GM18498 (cell line): ENCODE measurements around the gene NKAIN2.
"Not testable (repeated sequence)": the region's sequence is repeated elsewhere in the genome, so short reads cannot be mapped to it uniquely, and the experiment has no call there.

ENCODE experiments used
- ATAC-seq: cut with Tn5 transposase; IDR thresholded peaks from one replicate; pipeline ENCODE4 v1.9.1; 2021; ENCODE audit warnings: mild to moderate bottlenecking, moderate library complexity; ENCODE audit not compliant: unreplicated experiment

NKAIN2 gene

DNA sequence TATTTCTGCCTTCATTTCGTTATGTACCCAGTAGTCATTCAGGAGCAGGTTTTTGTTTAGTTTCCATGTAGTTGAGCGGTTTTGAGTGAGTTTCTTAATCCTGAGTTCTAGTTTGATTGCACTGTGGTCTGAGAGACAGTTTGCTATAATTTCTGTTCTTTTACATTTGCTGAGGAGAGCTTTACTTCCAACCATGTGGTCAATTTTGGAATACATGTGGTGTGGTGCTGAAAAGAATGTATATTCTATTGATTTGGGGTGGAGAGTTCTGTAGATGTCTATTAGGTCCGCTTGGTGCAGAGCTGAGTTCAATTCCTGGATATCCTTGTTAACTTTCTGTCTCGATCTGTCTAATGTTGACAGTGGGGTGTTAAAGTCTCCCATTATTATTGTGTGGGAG lies 606.8 kb downstream of the NKAIN2 start:
- not testable (repeated sequence) for ATAC-seq

DNA sequence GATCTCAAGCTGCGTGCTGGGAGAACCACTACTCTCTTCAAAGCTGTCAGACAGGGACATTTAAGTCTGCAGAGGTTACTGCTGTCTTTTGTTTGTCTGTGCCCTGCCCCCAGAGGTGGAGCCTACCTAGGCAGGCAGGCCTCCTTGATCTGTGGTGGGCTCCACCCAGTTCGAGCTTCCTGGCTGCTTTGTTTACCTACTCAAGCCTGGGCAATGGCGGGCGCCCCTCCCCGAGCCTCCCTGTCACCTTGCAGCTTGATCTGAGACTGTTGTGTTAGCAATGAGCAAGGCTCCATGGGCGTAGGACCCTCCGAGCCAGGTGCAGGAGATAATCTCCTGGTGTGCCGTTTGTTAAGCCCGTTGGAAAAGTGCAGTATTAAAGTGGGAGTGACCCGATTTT lies 609.0 kb downstream of the NKAIN2 start:
- ATAC-seq: not testable (repeated sequence)

DNA sequence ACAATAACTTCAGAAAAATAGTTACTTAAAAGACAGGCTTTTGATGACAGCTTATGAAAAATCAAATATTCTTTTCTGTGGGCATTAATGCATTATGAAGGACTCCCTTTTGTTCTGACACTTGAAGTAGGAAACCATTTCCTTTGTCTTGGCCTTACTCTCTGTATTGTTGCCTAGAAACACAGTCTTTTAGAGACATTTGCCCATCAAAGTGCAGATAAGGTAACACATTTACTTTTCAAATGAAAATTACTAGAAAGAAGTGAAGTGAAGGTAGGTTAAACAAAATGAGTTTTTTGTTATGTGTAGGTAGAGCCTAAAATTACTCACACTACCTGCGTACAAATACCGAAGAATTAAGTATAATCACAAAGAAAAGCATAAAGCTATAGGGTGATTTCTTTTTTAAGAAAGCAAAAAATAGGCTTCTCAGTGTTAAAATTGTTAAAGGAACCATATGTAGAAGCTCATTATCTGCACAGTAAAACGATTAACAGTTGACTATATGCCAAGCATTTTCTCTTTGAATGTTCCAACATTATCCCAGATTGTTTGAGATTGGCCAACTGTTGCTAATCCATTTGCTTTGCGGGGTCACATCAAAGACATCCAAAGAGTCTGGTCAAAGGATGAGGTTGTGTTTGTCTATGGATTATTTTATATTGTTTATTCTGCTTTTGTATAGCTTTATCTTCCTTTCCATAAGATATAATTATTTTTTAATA lies 616.6 kb downstream of the NKAIN2 start:
- ATAC-seq: no peak

DNA sequence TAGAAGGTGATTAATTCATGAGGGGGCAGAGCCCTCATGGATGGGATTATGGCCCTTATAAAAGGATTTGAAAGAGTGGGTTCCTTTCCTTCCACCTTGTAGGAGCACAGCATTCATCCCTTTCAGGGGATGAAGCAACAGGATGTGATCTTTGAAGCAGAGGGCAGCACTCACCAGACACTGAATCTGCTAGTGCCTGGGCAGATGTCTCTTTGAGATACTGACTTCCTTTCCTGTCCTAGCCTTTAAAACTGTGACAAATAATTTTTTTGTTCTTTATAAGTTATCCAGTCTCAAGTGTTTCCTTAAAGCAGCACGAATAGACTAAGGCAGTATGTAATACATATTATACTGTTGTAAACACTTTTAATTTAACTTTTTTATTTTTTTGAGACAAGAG lies 620.0 kb downstream of the NKAIN2 start:
- no peak for ATAC-seq

DNA sequence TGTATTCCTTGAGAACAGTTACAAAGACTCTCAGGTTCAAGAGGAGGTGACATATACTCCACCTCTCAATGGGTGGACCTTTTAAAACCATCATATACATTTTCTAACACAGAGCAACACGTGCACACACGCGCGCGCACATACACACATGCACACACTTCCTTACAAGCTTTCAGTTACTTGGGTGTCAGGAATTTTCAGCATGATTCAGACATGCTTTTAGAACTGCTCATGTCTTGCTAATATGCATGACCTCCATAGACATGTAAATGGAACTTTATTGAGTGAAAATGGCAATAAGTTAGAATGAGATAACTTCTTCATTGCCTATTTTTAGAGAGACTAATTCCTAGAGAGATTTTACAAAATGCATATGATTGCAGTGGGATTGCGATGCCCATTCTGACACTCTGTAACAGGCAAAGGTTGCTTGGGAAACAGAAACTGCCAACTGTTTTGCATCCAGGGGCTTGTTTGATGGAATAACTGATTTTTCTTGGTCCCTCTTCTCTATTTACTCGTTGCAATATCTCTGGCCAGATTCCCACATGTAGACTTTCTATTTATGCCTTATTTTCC lies 627.2 kb downstream of the NKAIN2 start:
- no peak for ATAC-seq

DNA sequence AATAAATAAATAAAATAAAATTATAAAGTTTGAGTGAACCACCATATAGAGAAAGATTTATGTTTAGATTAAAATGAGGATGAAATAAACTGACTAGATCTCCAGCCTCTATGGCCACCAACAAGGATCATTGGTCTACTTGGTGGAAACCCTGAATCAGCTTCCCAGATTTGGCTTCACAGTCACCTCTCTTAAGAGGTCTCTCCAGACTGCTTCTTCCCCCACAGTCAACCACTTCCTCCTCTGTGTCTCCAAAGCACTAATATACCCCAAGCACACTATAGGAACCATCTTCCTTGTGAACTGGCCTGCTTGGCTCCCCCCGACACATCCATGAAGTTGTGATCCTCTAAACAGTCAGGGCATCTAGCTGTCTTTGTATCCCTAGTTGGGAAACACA lies 629.0 kb downstream of the NKAIN2 start:
- no peak for ATAC-seq

DNA sequence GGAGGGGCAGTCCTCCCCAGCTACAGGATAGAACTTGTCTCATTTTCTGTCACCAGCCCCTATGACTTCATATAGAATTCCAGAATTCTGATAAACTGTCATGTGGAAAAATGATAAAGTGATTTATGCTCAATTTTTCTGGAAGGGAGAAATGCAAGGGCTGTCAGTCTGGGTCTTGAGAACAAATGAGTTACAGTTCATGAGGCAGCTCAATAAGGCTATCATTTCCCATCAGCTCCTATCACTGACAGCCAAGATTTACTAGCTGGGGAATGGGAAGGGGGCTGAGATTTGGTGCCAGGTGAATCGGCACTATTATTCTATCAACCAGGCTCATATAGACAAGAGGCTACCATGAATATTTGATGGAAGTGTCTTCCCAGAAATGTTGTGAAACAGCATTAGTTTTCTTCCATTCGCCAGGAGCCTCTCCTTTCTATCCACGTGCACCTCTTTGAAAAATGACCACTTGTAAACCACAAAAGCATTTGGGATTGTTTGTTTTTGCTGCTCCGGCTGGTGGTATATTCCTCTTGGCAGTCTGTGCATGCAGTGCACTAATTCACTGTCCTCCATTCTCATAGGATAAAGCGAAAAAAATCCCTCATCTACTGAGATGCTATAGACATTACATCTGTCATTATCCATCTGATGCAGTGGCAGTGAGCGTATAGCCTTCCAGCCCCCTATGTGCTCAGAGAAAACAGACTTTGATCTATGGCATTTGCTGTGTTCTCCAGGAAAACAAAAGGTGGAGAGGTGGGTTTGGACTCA lies 629.9 kb downstream of the NKAIN2 start:
- ATAC-seq: no peak

DNA sequence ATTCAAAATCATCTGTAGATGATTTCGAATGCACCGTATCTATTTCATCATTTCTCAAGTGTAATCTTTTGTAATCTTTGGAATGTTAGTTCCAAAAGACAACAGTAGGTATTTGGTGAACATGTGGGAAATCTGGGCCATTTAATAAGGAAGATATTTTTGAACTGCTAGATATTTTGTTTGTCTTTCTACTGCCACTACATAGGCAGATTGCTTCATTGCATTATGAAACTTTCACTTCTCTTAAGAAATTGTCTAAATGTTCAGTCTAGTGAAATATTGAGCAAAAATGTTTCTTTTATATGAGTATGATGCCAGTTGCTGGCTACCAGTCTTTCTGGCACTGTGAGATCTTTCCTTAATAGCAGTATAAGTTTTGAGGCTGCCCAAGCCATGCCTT lies 630.8 kb downstream of the NKAIN2 start:
- ATAC-seq: no peak

DNA sequence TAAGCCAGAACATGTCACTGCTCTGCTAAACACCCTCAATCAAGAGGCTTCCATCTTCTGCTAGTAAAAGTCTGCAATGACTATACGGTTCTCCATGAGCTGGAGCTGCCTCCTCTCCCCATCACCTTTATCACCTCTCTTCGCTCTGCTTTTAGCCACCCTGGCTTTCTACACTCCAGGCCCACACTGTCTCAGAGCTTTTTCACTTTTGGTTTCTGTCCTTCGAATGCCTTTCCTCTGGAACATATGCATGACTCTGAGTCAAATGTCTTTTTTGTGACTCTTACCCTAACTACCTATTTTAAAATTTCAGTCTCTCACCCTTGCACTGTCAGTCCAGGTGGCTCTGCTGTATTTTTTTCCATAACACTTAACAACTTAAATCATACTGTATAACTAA lies 633.1 kb downstream of the NKAIN2 start:
- ATAC-seq: peak; percentile 54

DNA sequence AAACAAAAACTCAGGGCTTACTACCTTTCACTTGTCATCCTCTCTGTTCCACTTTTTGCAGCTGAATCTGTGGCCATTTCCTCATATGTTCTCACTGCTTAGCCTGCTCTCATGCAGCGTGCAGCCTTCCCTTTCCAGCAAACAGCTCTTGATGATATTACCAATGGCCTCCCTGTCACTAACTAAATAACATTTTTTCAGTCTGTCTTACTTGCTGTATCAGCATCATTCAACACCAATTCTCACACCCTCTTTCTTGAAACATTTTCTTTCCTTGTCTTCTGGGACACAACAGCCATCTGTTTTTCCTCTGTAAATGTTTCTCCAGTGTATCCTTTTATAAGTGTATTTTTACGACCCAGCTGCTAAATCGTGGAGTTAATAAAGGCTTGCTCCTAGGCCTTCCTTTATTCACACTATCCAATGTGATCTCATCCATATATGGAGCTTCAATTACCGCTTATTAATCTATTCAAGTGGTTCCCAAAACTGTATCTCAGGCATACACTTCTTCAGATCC lies 634.9 kb downstream of the NKAIN2 start:
- ATAC-seq: no peak

DNA sequence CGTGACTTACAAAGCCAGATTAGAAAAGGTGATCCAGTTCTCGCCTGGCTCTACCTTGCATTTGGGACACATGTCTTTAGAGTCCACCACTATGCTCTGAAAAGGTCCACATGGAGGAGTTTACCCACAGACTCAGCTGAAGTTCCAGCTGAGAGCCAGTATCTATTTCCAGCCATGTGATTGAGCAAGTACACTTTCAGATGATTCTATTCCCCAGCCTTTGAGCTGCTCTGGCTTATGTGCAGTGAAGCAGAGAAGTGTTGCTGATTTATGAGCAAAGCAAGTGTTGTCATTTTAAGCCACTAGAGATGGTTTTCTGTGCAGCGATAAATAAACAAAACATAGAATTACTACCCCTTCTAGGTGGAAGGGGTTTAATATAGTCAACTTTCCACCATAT lies 637.8 kb downstream of the NKAIN2 start:
- no peak for ATAC-seq

DNA sequence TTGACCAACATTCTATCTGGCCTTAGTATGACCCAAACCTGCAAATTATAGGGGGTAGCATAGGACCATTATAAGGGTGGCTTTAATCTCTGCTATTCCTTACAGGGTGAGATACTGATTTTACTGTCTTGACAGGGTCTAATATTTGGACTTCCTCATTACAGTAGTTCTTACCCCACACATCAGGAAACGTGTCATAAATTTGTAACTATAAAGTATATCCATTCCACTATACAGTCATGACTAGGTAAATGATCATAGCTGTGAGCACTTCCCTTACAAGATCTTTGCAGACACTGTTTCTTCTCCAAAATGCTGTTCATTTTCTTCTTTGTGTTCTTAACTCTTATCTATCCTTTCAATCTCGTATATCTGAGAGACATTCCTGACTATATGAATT lies 639.9 kb downstream of the NKAIN2 start:
- no peak for ATAC-seq

DNA sequence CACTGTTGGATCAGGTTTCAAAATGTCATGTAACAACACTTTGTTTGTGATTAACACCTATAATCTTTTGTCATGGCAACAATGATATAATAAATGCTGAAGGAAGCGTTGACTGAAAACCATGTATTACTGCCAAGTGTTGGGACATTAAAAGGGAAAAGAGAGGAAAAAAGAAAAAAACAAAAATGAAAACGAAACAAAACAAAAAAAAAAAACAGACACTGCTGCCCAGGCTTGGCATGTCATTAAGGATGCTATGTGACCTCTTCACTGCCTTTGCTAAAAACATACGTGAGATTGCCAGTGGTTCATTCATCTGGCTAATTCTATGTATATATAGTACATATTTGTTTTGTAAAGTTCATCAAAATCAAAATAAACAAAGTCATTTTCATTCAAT lies 641.9 kb downstream of the NKAIN2 start:
- no peak for ATAC-seq

DNA sequence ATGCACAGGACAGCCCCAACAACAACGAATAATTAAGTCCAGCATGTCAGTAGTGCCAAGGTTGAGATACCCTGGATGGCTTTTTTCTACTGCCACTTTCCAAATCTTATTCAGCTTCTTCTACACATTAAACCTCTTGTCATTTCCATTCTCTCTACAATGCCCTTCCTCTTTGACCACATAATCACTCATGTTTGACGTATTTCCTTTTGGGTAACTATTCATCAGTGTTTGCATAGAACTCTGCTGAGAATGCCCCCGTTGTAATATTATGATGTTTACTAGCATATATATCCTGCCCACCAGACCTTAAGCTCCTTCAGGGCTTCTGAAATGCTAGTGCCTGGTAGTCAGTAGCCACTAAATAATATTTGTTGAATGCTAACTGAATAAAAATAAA lies 643.3 kb downstream of the NKAIN2 start:
- no peak for ATAC-seq

DNA sequence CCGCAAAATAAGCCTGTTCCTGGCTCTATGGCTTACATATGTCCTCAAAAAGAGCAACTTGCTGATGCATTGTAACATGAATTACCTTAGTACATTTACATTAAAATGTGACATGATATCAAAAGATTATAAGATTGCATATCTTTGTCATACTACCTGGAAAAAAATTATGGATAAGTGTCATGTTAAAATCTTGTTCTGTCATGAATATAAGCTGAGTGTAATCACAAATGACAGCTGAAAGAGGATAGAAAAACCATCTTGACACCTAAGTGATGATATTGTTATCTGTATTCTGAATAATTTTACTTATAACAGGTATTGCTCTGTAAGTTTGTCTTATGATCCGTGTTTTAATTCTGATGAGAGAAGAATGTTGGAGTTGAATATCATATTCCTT lies 655.6 kb downstream of the NKAIN2 start:
- ATAC-seq: no peak

DNA sequence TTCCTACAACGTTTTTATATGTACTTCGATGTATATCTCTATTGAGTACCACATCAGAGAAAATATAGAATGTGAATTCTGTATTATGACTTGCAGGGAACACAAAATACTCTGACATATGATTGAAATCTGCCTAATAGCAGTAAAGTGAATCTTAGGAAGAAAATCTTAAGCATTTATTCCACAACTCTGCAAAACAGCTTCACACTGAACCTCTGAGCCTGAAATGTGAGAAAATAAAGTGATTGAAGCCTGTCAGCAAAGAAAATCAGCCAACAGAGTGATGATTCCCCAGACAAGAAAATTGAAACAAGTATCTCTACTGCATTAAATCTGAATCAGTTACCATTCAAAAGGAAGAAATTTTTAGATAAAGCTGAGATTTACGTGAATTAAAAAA lies 659.1 kb downstream of the NKAIN2 start:
- no peak for ATAC-seq

DNA sequence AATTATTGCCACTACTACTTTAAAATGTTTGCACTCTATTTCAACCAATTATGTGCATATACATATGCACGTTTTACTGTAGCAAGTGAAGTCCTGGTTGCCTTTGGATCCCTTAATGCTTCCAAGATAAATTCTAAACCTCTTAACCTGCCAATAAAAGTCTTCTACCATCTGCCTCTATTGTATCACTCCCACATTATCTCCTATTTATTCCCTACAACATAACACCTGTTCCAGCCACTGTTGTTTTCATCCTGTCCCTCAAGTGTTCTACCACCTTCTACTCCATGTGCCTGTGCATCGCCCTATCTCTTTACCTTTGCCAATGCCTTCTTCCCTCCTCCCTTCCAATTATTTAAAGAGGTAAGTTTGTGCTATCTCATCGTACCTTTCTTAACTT lies 659.6 kb downstream of the NKAIN2 start:
- no peak for ATAC-seq

DNA sequence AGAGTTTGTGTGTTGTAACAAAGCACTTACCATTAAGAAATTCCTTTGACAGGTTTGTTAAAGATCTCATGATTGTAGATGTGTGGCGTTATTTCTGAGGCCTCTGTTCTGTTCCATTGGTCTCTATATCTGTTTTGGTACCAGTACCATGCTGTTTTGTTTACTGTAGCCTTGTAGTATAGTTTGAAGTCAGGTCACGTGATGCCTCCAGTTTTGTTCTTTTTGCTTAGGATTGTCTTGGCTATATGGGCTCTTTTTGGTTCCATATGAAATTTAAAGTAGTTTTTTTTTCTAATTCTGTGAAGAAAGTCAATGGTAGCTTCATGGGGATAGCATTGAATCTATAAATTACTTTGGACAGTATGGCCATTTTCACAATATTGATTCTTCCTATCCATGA lies 660.9 kb downstream of the NKAIN2 start:
- ATAC-seq: not testable (repeated sequence)

DNA sequence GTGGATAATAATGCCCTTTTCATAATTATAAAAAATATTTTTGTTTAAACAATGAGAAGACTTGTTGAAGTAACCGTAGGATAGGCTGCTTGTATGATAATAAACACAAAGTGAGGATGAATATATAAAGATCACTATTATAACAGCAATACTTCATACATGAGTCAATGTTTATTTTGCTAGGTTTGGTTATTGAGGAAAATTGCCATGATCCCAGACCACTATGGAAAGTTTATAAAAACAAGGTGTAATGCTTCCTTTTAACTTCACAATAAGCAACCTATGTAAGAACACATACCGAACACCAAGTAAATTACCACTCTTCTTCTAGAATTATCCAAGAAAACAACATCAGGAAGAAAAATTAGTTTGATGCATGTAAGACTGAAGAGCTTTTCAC lies 663.3 kb downstream of the NKAIN2 start:
- ATAC-seq: no peak

DNA sequence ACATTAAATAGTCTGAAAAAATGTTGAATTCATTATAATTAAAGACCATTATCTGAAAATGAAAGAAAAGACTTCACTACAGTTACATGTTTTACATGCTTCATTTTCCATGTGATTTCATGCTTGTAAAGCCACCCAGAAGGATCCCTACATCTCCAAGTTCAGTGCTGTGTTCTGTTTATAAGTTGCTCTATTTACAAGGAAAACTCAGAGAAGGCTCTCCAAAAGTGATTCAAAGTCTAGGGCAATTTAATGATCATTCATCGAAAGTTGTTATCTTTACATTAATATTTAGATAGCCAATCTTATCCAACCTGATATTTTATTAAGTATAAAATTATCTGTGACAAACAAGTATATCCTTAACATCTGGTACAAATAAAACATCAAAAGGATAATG lies 663.7 kb downstream of the NKAIN2 start:
- no peak for ATAC-seq

DNA sequence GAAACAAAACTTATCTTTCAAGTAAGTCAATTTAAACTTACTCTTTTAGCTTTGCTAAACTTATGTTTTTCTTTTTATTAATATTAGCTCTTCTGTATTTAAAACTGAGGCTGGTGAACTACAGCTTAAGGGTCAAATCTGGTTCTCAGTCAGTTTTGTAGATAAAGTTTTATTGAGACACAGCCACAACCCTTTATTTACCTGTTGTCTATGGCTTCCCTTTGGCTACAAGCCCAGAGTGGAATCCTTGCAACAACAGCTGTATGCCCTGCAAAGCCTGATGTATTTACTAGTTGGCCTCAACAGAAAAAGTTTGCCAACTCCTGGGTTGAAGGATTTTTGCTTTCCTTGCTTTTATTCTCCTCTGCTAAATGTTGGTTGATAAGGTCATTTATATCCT lies 667.1 kb downstream of the NKAIN2 start:
- ATAC-seq: no peak

DNA sequence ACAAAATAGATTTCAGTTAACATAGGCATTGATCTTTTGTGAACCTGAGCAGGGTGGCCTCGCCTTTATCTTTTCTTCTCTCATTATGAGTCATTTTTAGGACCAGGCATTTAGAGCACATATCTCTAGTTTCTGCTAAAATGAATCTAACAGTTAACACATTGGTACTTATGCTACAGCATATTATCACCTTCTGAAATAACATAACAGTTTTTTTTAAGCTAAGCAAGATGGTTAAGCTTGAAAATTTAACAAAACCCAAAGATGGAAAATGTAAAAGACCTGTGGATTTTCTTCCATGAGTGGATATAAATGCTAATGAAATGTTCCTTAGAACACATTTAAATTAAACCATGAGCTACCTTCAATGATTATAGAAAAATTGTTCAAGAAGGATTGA lies 671.5 kb downstream of the NKAIN2 start:
- no peak for ATAC-seq
